SK-N-SH (cell line): ENCODE results near the gene CEACAM16. TPM values are rescaled to one million over a fixed set of nuclear protein-coding genes. Genes with fewer than 3 reads are reported as not detected.
A peak's percentile ranks its signal among the peaks of the same experiment; 100 is the strongest.

Source experiments
- CTCF ChIA-PET: fragments of 300-600, 350-600 bp; formaldehyde crosslinking; extraction: SDS; loops from one replicate; lab custom pipeline; 2021; lab: Yijun Ruan, JAX
- POLR2A ChIA-PET: fragments of 350-600 bp; sonication (Branson Sonifier 250); formaldehyde crosslinking; extraction: SDS; loops from one replicate; lab custom pipeline; 2020; ENCODE audit warnings: antibody characterized with exemption, inconsistent platforms; lab: Yijun Ruan, JAX
- DNase-seq: peaks from one replicate; pipeline ENCODE4 v3.0.0; 2012
- H2AFZ ChIP-seq: fragments of 200-600 bp; sonication (generic); 2 replicates; pipeline ENCODE4 v1.8.1; 2016; ENCODE audit warnings: antibody characterized with exemption, mild to moderate bottlenecking, low read depth
- H3F3A ChIP-seq: fragments of 200-600 bp; sonication (generic); replicated peaks from 2 replicates; pipeline ENCODE3; 2016; ENCODE audit warnings: antibody characterized with exemption, mild to moderate bottlenecking; ENCODE audit not compliant: insufficient read depth
- H3K27ac ChIP-seq, 2 experiments: fragments of 200-500 bp in 1 of 2; fragments of 200-600 bp in 1 of 2; sonication (Bioruptor generic) in 1 of 2; sonication (generic), shearing (Covaris generic) in 1 of 2; 2 replicates each; pipeline versions ENCODE4 v1.5.1 to v1.6.1; 2014 to 2016; ENCODE audit warnings: low read depth in 2 of 2, inconsistent platforms in 1 of 2, low read length in 1 of 2, mild to moderate bottlenecking in 1 of 2, mixed read lengths in 1 of 2
- H3K27me3 ChIP-seq: fragments of 200-600 bp; sonication (generic), shearing (Covaris generic); 2 replicates; pipeline ENCODE4 v1.6.1; 2016; ENCODE audit warnings: mixed run types; ENCODE audit not compliant: insufficient read depth
- H3K36me3 ChIP-seq, 2 experiments: fragments of 200-500 bp in 1 of 2; fragments of 200-600 bp in 1 of 2; sonication (Bioruptor generic) in 1 of 2; sonication (generic) in 1 of 2; replicated peaks in 1 of 2; 2 replicates each; pipeline versions ENCODE3 to v1.5.1; 2014 to 2016; ENCODE audit warnings: low read length in 1 of 2, mild to moderate bottlenecking in 1 of 2; ENCODE audit not compliant: insufficient read depth in 2 of 2, control insufficient read depth in 1 of 2
- H3K4me1 ChIP-seq, 2 experiments: fragments of 200-500 bp in 1 of 2; fragments of 200-600 bp in 1 of 2; sonication (Bioruptor generic) in 1 of 2; sonication (generic), shearing (Covaris generic) in 1 of 2; 2 replicates each; pipeline versions ENCODE4 v1.5.1 to v1.6.1; 2014 to 2016; ENCODE audit warnings: low read depth in 1 of 2, low read length in 1 of 2, mixed run types in 1 of 2; ENCODE audit not compliant: insufficient read depth in 2 of 2, control insufficient read depth in 1 of 2
- H3K4me2 ChIP-seq: fragments of 200-600 bp; sonication (generic), shearing (Covaris generic); 2 replicates; pipeline ENCODE4 v1.6.1; 2017; ENCODE audit warnings: mixed run types
- H3K4me3 ChIP-seq, 2 experiments: fragments of 200-500 bp in 1 of 2; fragments of 200-600 bp in 1 of 2; sonication (Bioruptor generic) in 1 of 2; sonication (generic), shearing (Covaris generic) in 1 of 2; 2 replicates each; pipeline versions ENCODE4 v1.5.1 to v1.8.1; 2014 to 2016; ENCODE audit warnings: low read depth in 2 of 2, inconsistent platforms in 1 of 2, low read length in 1 of 2, mild to moderate bottlenecking in 1 of 2, mixed read lengths in 1 of 2, moderate library complexity in 1 of 2
- H3K79me2 ChIP-seq: fragments of 200-600 bp; sonication (generic); 2 replicates; pipeline ENCODE4 v1.8.1; 2017; ENCODE audit warnings: mild to moderate bottlenecking; ENCODE audit not compliant: insufficient read depth
- H3K9ac ChIP-seq: fragments of 200-600 bp; sonication (generic); 2 replicates; pipeline ENCODE4 v1.6.1; 2017; ENCODE audit warnings: mixed run types
- H3K9me2 ChIP-seq: fragments of 200-600 bp; sonication (generic); 2 replicates; pipeline ENCODE4 v1.6.1; 2017; ENCODE audit warnings: mixed run types
- H3K9me3 ChIP-seq: fragments of 200-600 bp; sonication (generic); 2 replicates; pipeline ENCODE4 v1.6.1; 2017; ENCODE audit warnings: mixed run types, mild to moderate bottlenecking, moderate library complexity
- H4K20me1 ChIP-seq: fragments of 200-600 bp; sonication (generic); 2 replicates; pipeline ENCODE4 v1.6.1; 2017; ENCODE audit warnings: mild to moderate bottlenecking, mixed run types; ENCODE audit not compliant: insufficient read depth
- CHD2 ChIP-seq: fragments of 150-350 bp; IDR thresholded peaks from 2 replicates; pipeline ENCODE4 v1.6.1; 2018; ENCODE audit warnings: low read length; ENCODE audit not compliant: partially characterized antibody
- ELF1 ChIP-seq: IDR thresholded peaks from 2 replicates; pipeline ENCODE4 v1.4.0; 2012
- EZH2phosphoT487 ChIP-seq: fragments of 200-600 bp; sonication (generic); IDR thresholded peaks from 2 replicates; pipeline ENCODE4 v1.6.1; 2017; ENCODE audit warnings: low read depth, mixed run types, mild to moderate bottlenecking, antibody characterized with exemption, moderate library complexity, borderline replicate concordance
- FOSL2 ChIP-seq: IDR thresholded peaks from 2 replicates; pipeline ENCODE4 v1.4.0; 2012; ENCODE audit warnings: low read depth, mild to moderate bottlenecking, moderate library complexity, borderline replicate concordance
- GATA2 ChIP-seq: sonication (generic); formaldehyde crosslinking; IDR thresholded peaks from 2 replicates; pipeline ENCODE4 v1.5.0; 2020; ENCODE audit warnings: mild to moderate bottlenecking, missing genetic modification reagents
- JUND ChIP-seq: IDR thresholded peaks from 2 replicates; pipeline ENCODE4 v1.4.0; 2012
- MEF2A ChIP-seq: IDR thresholded peaks from 2 replicates; pipeline ENCODE4 v1.4.0; 2012; ENCODE audit warnings: low read depth, borderline replicate concordance
- NRF1 ChIP-seq: IDR thresholded peaks from 2 replicates; pipeline ENCODE4 v1.6.1; 2012; ENCODE audit warnings: low read depth, mild to moderate bottlenecking, low read length
- PBX3 ChIP-seq: IDR thresholded peaks from 2 replicates; pipeline ENCODE4; 2012
- RCOR1 ChIP-seq: fragments of 150-350 bp; IDR thresholded peaks from 2 replicates; pipeline ENCODE4 v1.6.1; 2017; ENCODE audit warnings: antibody characterized with exemption, low read length
- RFX5 ChIP-seq: IDR thresholded peaks from 2 replicates; pipeline ENCODE4 v1.6.1; 2012; ENCODE audit warnings: mild to moderate bottlenecking, improper control_type of control experiment, low read length
- RXRA ChIP-seq: IDR thresholded peaks from 2 replicates; pipeline ENCODE4 v1.4.0; 2012; ENCODE audit warnings: low read depth, mild to moderate bottlenecking, borderline replicate concordance
- SIN3A ChIP-seq: IDR thresholded peaks from 2 replicates; pipeline ENCODE4 v1.6.1; 2012; ENCODE audit warnings: low read depth, mild to moderate bottlenecking, low read length, moderate library complexity, borderline replicate concordance
- SMC3 ChIP-seq: IDR thresholded peaks from 2 replicates; pipeline ENCODE4 v1.6.1; 2012; ENCODE audit warnings: low read depth, low read length, improper control_type of control experiment
- TAF1 ChIP-seq: IDR thresholded peaks from 2 replicates; pipeline ENCODE4 v1.6.1; 2012; ENCODE audit warnings: low read depth, mild to moderate bottlenecking, low read length, moderate library complexity, borderline replicate concordance
- YY1 ChIP-seq: IDR thresholded peaks from 2 replicates; pipeline ENCODE4 v1.4.0; 2012; ENCODE audit warnings: low read depth, mild to moderate bottlenecking
- WGBS: methylation state at CpG from one replicate; pipeline ENCODE4 v1.1.6; 2017; ENCODE audit warnings: low lambda C conversion rate; 5-methylcytosine and 5-hydroxymethylcytosine counted together
- polyA plus RNA-seq, 3 experiments: library from polyadenylated mRNA; depleted of rRNA; stranded (reverse); fragments of >200 nt; gene quantifications; 2 replicates each; pipeline ENCODE4 v1.2.3, GENCODE V29; 2012
- TF ChIP-seq, protein P1 (sequence below): fragments of 150-350 bp; IDR thresholded peaks from 2 replicates; pipeline ENCODE4 v1.6.1; 2016; ENCODE audit warnings: mild to moderate bottlenecking, low read depth, low read length
- TF ChIP-seq, protein P2 (sequence below): fragments of 200-600 bp; sonication (generic); IDR thresholded peaks from 2 replicates; pipeline ENCODE4 v1.6.1; 2017; ENCODE audit warnings: antibody characterized with exemption, mild to moderate bottlenecking, moderate library complexity
- TF ChIP-seq, protein P3 (sequence below): fragments of 150-350 bp; IDR thresholded peaks from 2 replicates; pipeline ENCODE4 v1.6.1; 2017; ENCODE audit warnings: antibody characterized with exemption, low read length, low read depth, borderline replicate concordance

Gene CEACAM16
- polyA plus RNA-seq, 1 of the 3 experiments (the other 2 are of a cell fraction): not detected

DNA sequence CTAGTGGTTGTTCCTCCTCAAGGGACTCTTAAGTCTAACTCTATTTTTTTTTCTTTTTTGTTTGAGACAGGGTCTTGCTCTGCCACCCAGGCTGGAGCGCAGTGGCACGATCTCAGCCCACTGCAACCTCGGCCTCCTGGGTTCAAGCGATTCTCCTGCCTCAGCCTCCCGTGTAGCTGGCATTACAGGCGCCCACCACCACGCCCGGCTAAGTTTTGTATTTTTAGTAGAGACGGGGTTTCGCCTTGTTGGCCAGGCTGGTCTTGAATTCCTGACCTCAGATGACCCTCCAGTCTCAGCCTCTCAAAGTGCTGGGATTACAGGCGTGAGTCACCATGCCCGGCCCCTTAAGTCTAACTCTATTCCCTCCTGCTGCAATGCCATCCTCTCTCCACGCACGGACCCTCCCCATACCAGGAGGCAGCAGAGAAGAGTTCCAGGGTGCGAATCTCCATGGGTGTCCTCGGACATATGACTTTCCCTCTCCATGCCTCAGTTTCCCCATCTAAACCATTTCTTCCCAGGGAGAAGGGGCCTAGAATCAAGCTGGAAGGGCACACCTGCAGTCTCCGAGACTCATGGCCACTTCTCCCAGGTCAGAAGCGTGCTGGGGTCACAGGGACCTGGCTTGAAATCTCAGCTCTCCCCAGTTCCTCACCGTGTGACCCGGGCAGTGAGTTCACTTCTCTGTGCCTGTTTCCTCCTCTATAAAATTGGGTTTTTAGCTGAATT lies 43.5 kb downstream of the CEACAM16 start (continued):
- TF ChIP-seq NRF1 (no peak), ELF1 (no peak), PBX3 (no peak), RXRA (no peak), TAF1 (no peak), EZH2phosphoT487 (no peak), SIN3A (no peak), SMC3 (no peak)
- TF ChIP-seq, all 33 proteins: peak for 0

DNA sequence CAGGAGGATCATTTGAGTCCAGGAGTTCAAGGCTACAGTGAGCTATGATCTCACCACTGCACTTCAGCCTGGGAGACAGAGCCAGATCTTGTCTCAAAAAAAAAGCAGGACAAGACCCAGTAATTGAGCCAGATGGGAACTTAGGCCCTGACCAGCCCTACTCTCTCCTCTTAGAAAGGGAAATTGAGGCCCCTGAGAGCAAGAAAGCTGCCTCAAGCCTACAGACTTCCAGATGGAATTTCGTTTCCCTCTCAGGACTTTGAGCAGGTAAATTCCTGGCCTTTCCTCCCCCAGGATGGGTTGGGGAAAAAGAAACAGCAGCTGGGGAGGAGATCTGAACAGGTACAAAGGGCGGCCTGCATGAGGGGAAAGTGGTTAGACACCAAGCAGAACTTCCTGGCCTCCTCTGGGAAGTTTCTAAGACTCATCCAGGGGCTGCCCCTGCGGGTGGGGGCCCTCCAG lies 46.0 kb downstream of the CEACAM16 start:
- DNase-seq: no peak
- no peak overlapping the region for H3K9ac ChIP-seq
- peaks cover 8 to 18% of the 10 kb centered on the region in 2 experiments; a peak in 3 of 4 replicates for H3K4me1 ChIP-seq
- H3K9me3 ChIP-seq: no peaks in the 10 kb centered on the region
- H3K36me3 ChIP-seq: no peaks in the 10 kb centered on the region
- H3K4me3 ChIP-seq: no peak overlapping the region
- WGBS: 38% methylated on average over 3 of the region's 3 CpGs
- H3F3A ChIP-seq: peaks cover 24% of the 10 kb centered on the region
- peak overlapping the region; percentile 50; the same call in 1 of the 2 replicates for H3K4me2 ChIP-seq
- H3K9me2 ChIP-seq: no peaks in the 10 kb centered on the region
- H3K79me2 ChIP-seq: peaks cover 11% of the 10 kb centered on the region
- ChIA-PET POLR2A (no interaction called here), CTCF (interaction anchor here (2.0 to 11.9 kb wide), 3 partner anchors 22 to 55 kb away, joined by 5 to 92 read pairs (median 24); no protein-coding TSS in a partner anchor)
- TF ChIP-seq TAF1 (no peak), RFX5 (no peak), FOSL2 (no peak), JUND (no peak), MEF2A (no peak), RCOR1 (no peak), GATA2 (no peak), CHD2 (no peak), YY1 (no peak), SIN3A (no peak), ELF1 (no peak)
- TF ChIP-seq, protein P1, sequence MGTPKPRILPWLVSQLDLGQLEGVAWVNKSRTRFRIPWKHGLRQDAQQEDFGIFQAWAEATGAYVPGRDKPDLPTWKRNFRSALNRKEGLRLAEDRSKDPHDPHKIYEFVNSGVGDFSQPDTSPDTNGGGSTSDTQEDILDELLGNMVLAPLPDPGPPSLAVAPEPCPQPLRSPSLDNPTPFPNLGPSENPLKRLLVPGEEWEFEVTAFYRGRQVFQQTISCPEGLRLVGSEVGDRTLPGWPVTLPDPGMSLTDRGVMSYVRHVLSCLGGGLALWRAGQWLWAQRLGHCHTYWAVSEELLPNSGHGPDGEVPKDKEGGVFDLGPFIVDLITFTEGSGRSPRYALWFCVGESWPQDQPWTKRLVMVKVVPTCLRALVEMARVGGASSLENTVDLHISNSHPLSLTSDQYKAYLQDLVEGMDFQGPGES: no peak
- TF ChIP-seq, protein P2, sequence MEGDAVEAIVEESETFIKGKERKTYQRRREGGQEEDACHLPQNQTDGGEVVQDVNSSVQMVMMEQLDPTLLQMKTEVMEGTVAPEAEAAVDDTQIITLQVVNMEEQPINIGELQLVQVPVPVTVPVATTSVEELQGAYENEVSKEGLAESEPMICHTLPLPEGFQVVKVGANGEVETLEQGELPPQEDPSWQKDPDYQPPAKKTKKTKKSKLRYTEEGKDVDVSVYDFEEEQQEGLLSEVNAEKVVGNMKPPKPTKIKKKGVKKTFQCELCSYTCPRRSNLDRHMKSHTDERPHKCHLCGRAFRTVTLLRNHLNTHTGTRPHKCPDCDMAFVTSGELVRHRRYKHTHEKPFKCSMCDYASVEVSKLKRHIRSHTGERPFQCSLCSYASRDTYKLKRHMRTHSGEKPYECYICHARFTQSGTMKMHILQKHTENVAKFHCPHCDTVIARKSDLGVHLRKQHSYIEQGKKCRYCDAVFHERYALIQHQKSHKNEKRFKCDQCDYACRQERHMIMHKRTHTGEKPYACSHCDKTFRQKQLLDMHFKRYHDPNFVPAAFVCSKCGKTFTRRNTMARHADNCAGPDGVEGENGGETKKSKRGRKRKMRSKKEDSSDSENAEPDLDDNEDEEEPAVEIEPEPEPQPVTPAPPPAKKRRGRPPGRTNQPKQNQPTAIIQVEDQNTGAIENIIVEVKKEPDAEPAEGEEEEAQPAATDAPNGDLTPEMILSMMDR: no peak
- TF ChIP-seq, protein P3, sequence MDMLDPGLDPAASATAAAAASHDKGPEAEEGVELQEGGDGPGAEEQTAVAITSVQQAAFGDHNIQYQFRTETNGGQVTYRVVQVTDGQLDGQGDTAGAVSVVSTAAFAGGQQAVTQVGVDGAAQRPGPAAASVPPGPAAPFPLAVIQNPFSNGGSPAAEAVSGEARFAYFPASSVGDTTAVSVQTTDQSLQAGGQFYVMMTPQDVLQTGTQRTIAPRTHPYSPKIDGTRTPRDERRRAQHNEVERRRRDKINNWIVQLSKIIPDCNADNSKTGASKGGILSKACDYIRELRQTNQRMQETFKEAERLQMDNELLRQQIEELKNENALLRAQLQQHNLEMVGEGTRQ: no peak
- H3K27me3 ChIP-seq: no peaks in the 10 kb centered on the region
- no peak overlapping the region for H2AFZ ChIP-seq
- no peaks in the 10 kb centered on the region for H4K20me1 ChIP-seq
- H3K27ac ChIP-seq: peak overlapping the region in 1 of 2 experiments; percentile 25; a peak in 2 of 4 replicates
